CD4-positive, CD25-positive, alpha-beta regulatory T cell (primary cell): Measurements from ENCODE around the gene CA5A. TPM values are rescaled to one million over a fixed set of nuclear protein-coding genes. Genes with fewer than 3 reads are reported as not detected.
A peak's percentile ranks its signal among the peaks of the same experiment; 100 is the strongest.

ENCODE experiments used
- ATAC-seq, 2 donors: fragments of 150-1000 bp; cut with Tn5 transposase; one replicate each; pipeline ENCODE4 v1.10.0; 2021; ENCODE audit warnings: low read depth in 2 of 2, moderate number of reproducible peaks in 2 of 2, moderate library complexity in 1 of 2
- DNase-seq, 3 donors: peaks; one replicate each; pipeline versions ENCODE4 v3.0.0 to v3.0.0-alpha.2; 2012 to 2022; ENCODE audit warnings: mixed read lengths in 1 of 3
- H3K27ac ChIP-seq: one replicate; pipeline ENCODE4 v1.7.0; 2013; ENCODE audit warnings: mild to moderate bottlenecking, low read length; ENCODE audit not compliant: insufficient read depth, poor library complexity, severe bottlenecking
- H3K27me3 ChIP-seq: one replicate; pipeline ENCODE4 v1.7.0; 2013; ENCODE audit warnings: low read length; ENCODE audit not compliant: control insufficient read depth, insufficient read depth
- H3K36me3 ChIP-seq: one replicate; pipeline ENCODE4 v1.7.0; 2013; ENCODE audit warnings: mild to moderate bottlenecking, low read length, moderate library complexity; ENCODE audit not compliant: control insufficient read depth, insufficient read depth
- H3K4me1 ChIP-seq: 2 replicates; pipeline ENCODE4 v1.7.0; 2013; ENCODE audit warnings: mild to moderate bottlenecking, low read length; ENCODE audit not compliant: insufficient read depth, control insufficient read depth, poor library complexity, severe bottlenecking
- H3K4me3 ChIP-seq: one replicate; pipeline ENCODE4 v1.7.0; 2013; ENCODE audit warnings: low read depth, mild to moderate bottlenecking, low read length, moderate library complexity
- H3K9me3 ChIP-seq, 2 experiments: 1 replicate in 1 of 2; 2 replicates in 1 of 2; pipeline ENCODE4 v1.7.0; 2013; ENCODE audit warnings: low read length in 2 of 2, mild to moderate bottlenecking in 1 of 2, moderate library complexity in 1 of 2; ENCODE audit not compliant: control insufficient read depth in 2 of 2
- H3K27ac Mint-ChIP-seq, 3 donors: one replicate each; pipeline ENCODE4 v1.8.0; 2020 to 2022; ENCODE audit warnings: mild to moderate bottlenecking in 3 of 3, mixed read lengths in 3 of 3, moderate library complexity in 2 of 3
- H3K27me3 Mint-ChIP-seq: one replicate; pipeline ENCODE4 v1.8.0; 2022; ENCODE audit warnings: mild to moderate bottlenecking, mixed read lengths
- H3K36me3 Mint-ChIP-seq: one replicate; pipeline ENCODE4 v1.8.0; 2020; ENCODE audit warnings: mixed read lengths
- H3K4me1 Mint-ChIP-seq, 4 donors: one replicate each; pipeline ENCODE4 v1.8.0; 2020 to 2022; ENCODE audit warnings: mixed read lengths in 4 of 4, mild to moderate bottlenecking in 1 of 4
- H3K4me3 Mint-ChIP-seq, 4 donors: one replicate each; pipeline ENCODE4 v1.8.0; 2020 to 2022; ENCODE audit warnings: mild to moderate bottlenecking in 4 of 4, mixed read lengths in 4 of 4, moderate library complexity in 3 of 4
- H3K9me3 Mint-ChIP-seq, 7 donors: one replicate each; pipeline ENCODE4 v1.8.0; 2020 to 2022; ENCODE audit warnings: mixed read lengths in 7 of 7, mild to moderate bottlenecking in 3 of 7, moderate library complexity in 2 of 7
- polyA plus RNA-seq, 4 donors: library from polyadenylated mRNA; unstranded; fragments of 300-500 nt; fragmentation: Illumina TruSeq; gene quantifications; one replicate each; pipeline ENCODE4 v1.2.3, GENCODE V29; 2021
- total RNA-seq: library from RNA; stranded (reverse); gene quantifications from one replicate; pipeline ENCODE4 v1.2.3, GENCODE V29; 2022

Gene CA5A
- total and polyA plus RNA-seq, 5 donors from 2014 or later, result not detected

- peaks cover 14% of the 10 kb centered on the region for H3K36me3 ChIP-seq
- no peak overlapping the region for H3K4me3 ChIP-seq
- Mint-ChIP-seq H3K36me3 (peaks cover 5% of the 10 kb centered on the region), H3K9me3 (no peaks in the 10 kb centered on the region), H3K4me3 (peak overlapping the region in 1 of 4 donors; percentile 10), H3K4me1 (peaks cover 0 to 19% (median 7%) of the 10 kb centered on the region in 4 donors), H3K27ac (peak overlapping the region in 1 of 3 donors; percentile 43), H3K27me3 (no peaks in the 10 kb centered on the region)
- peaks cover 9% of the 10 kb centered on the region for H3K4me1 ChIP-seq
- no peaks in the 10 kb centered on the region for H3K27me3 ChIP-seq
- ATAC-seq (no peak), DNase-seq (no peak)
- H3K27ac ChIP-seq, result no peak overlapping the region
- H3K9me3 ChIP-seq, result no peaks in the 10 kb centered on the region
These were observed 90.3 kb downstream of the CA5A start for GRCh38 chr16:87845807-87846619.

- H3K27me3 ChIP-seq, result no peaks in the 10 kb centered on the region
- H3K4me3 ChIP-seq, result no peak overlapping the region
- Mint-ChIP-seq H3K4me1 (peaks cover 0 to 18% (median 7%) of the 10 kb centered on the region in 4 donors), H3K27me3 (no peaks in the 10 kb centered on the region), H3K4me3 (no peak overlapping the region), H3K9me3 (no peaks in the 10 kb centered on the region), H3K27ac (peak overlapping the region in 1 of 3 donors; percentile 77), H3K36me3 (no peaks in the 10 kb centered on the region)
- peaks cover 11% of the 10 kb centered on the region for H3K36me3 ChIP-seq
- peaks cover 5% of the 10 kb centered on the region for H3K4me1 ChIP-seq
- DNase-seq (no peak), ATAC-seq (no peak)
- H3K9me3 ChIP-seq, result no peaks in the 10 kb centered on the region
- no peak overlapping the region for H3K27ac ChIP-seq
These were observed 91.1 kb downstream of the CA5A start for GRCh38 chr16:87845213-87845612.

GRCh38 chr16:87844809-87845208 lies 91.5 kb downstream of the CA5A start:
- no peaks in the 10 kb centered on the region for H3K36me3 Mint-ChIP-seq
- H3K27ac ChIP-seq, result no peak overlapping the region
- DNase-seq (no peak), ATAC-seq (no peak)
- H3K4me3 ChIP-seq, result no peak overlapping the region
- peaks cover under 1% of the 10 kb centered on the region for H3K4me1 ChIP-seq
- no peak overlapping the region for H3K4me3 Mint-ChIP-seq
- H3K27ac Mint-ChIP-seq, result peak overlapping the region in 1 of 3 donors; percentile 77
- H3K27me3 ChIP-seq, result no peaks in the 10 kb centered on the region
- H3K27me3 Mint-ChIP-seq, result no peaks in the 10 kb centered on the region
- peaks cover 14% of the 10 kb centered on the region for H3K36me3 ChIP-seq
- H3K9me3 Mint-ChIP-seq, result no peaks in the 10 kb centered on the region
- peaks cover 0 to 14% (median 5%) of the 10 kb centered on the region in 4 donors for H3K4me1 Mint-ChIP-seq
- no peaks in the 10 kb centered on the region for H3K9me3 ChIP-seq

GRCh38 chr16:87844120-87844733 lies 92.1 kb downstream of the CA5A start:
- ATAC-seq (no peak), DNase-seq (no peak)
- no peaks in the 10 kb centered on the region for H3K27me3 ChIP-seq
- H3K4me1 Mint-ChIP-seq, result peaks cover 0 to 13% (median 4%) of the 10 kb centered on the region in 4 donors
- peaks cover 19% of the 10 kb centered on the region for H3K36me3 ChIP-seq
- H3K27ac Mint-ChIP-seq, result peak overlapping the region in 2 of 3 donors; percentile 43 to 92
- no peaks in the 10 kb centered on the region for H3K9me3 Mint-ChIP-seq
- no peaks in the 10 kb centered on the region for H3K9me3 ChIP-seq
- no peaks in the 10 kb centered on the region for H3K4me1 ChIP-seq
- H3K36me3 Mint-ChIP-seq, result no peaks in the 10 kb centered on the region
- no peaks in the 10 kb centered on the region for H3K27me3 Mint-ChIP-seq
- H3K4me3 Mint-ChIP-seq, result no peak overlapping the region
- H3K4me3 ChIP-seq, result no peak overlapping the region
- no peak overlapping the region for H3K27ac ChIP-seq

- H3K4me3 Mint-ChIP-seq, result no peak overlapping the region
These were observed 92.6 kb downstream of the CA5A start for GRCh38 chr16:87843678-87844105.

GRCh38 chr16:87842209-87842869 lies 94.0 kb downstream of the CA5A start:
- Histone ChIP-seq H3K27ac (no peak overlapping the region), H3K4me3 (no peak overlapping the region), H3K4me1 (no peaks in the 10 kb centered on the region), H3K9me3 (no peaks in the 10 kb centered on the region), H3K36me3 (peaks cover 34% of the 10 kb centered on the region), H3K27me3 (no peaks in the 10 kb centered on the region)
- ATAC-seq (peak in 1 of 2 donors; percentile 19), DNase-seq (peak in 2 of 3 donors; percentile 32 to 63)
- Mint-ChIP-seq H3K27me3 (no peaks in the 10 kb centered on the region), H3K4me3 (peak overlapping the region in 1 of 4 donors; percentile 53), H3K4me1 (peaks cover 0 to 13% (median 4%) of the 10 kb centered on the region in 4 donors), H3K36me3 (peaks cover under 1% of the 10 kb centered on the region), H3K9me3 (no peaks in the 10 kb centered on the region), H3K27ac (peak overlapping the region; percentile 58 to 92 (median 72))

More at GRCh38 chr16:87843678-87844105, 92.6 kb downstream of the CA5A start:
- Histone ChIP-seq H3K4me1 (no peaks in the 10 kb centered on the region), H3K9me3 (no peaks in the 10 kb centered on the region), H3K27me3 (no peaks in the 10 kb centered on the region), H3K36me3 (peaks cover 24% of the 10 kb centered on the region), H3K27ac (no peak overlapping the region), H3K4me3 (no peak overlapping the region)
- ATAC-seq (no peak), DNase-seq (no peak)
- Mint-ChIP-seq H3K9me3 (no peaks in the 10 kb centered on the region), H3K4me1 (peaks cover 0 to 13% (median 4%) of the 10 kb centered on the region in 4 donors), H3K27ac (peak overlapping the region in 1 of 3 donors; percentile 92), H3K36me3 (no peaks in the 10 kb centered on the region), H3K27me3 (no peaks in the 10 kb centered on the region)

- ATAC-seq, result no peak
- Histone ChIP-seq H3K9me3 (no peaks in the 10 kb centered on the region), H3K4me3 (no peak overlapping the region), H3K27ac (no peak overlapping the region), H3K4me1 (no peaks in the 10 kb centered on the region), H3K27me3 (no peaks in the 10 kb centered on the region), H3K36me3 (peaks cover 41% of the 10 kb centered on the region)
- peak overlapping the region in 1 of 3 donors; percentile 92 for H3K27ac Mint-ChIP-seq
- H3K4me1 Mint-ChIP-seq, result peaks cover 0 to 13% (median 4%) of the 10 kb centered on the region in 4 donors
- DNase-seq, result no peak
- H3K36me3 Mint-ChIP-seq, result peaks cover 4% of the 10 kb centered on the region
- no peaks in the 10 kb centered on the region for H3K9me3 Mint-ChIP-seq
- H3K4me3 Mint-ChIP-seq, result peak overlapping the region in 1 of 4 donors; percentile 53
- H3K27me3 Mint-ChIP-seq, result no peaks in the 10 kb centered on the region
These were observed 94.8 kb downstream of the CA5A start for GRCh38 chr16:87841340-87842208.
